Esophagus (tissue), 2 donors: ENCODE results near the gene PLCXD3. TPM values are rescaled to one million over a fixed set of nuclear protein-coding genes. Genes with fewer than 3 reads are reported as not detected.

Experiments used
- H3K27ac ChIP-seq, 2 donors: one replicate each; pipeline ENCODE4 v1.5.1; 2013; ENCODE audit warnings: low read depth in 2 of 2, mild to moderate bottlenecking in 2 of 2, inconsistent platforms in 1 of 2, low read length in 1 of 2, moderate library complexity in 1 of 2
- H3K27me3 ChIP-seq, 2 donors: one replicate each; pipeline ENCODE4 v1.6.1; 2013; ENCODE audit warnings: low read length in 2 of 2, control low read depth in 1 of 2, mild to moderate bottlenecking in 1 of 2; ENCODE audit not compliant: insufficient read depth in 2 of 2, control insufficient read depth in 1 of 2
- H3K36me3 ChIP-seq, 2 donors: one replicate each; pipeline ENCODE4 v1.6.1; 2013; ENCODE audit warnings: low read length in 1 of 2; ENCODE audit not compliant: control insufficient read depth in 2 of 2, insufficient read depth in 2 of 2
- H3K4me1 ChIP-seq, 2 donors: one replicate each; pipeline ENCODE4 v1.6.1; 2013; ENCODE audit warnings: low read length in 1 of 2; ENCODE audit not compliant: control insufficient read depth in 2 of 2, insufficient read depth in 2 of 2
- H3K4me3 ChIP-seq, 2 donors: one replicate each; pipeline ENCODE4 v1.5.1; 2013; ENCODE audit warnings: low read length in 2 of 2, mild to moderate bottlenecking in 2 of 2, low read depth in 1 of 2, moderate library complexity in 1 of 2
- H3K9me3 ChIP-seq, 2 donors: one replicate each; pipeline ENCODE4 v1.6.1; 2013; ENCODE audit warnings: mild to moderate bottlenecking in 2 of 2, low read depth in 1 of 2, low read length in 1 of 2, moderate library complexity in 1 of 2; ENCODE audit not compliant: control insufficient read depth in 2 of 2, insufficient read depth in 1 of 2
- WGBS, 2 donors: extraction: QIAGEN DNeasy Blood & Tissue Kit; methylation state at CpG; one replicate each; pipeline ENCODE4 v1.1.7; 2013; 5-methylcytosine and 5-hydroxymethylcytosine counted together
- polyA plus RNA-seq, 2 donors: library from polyadenylated mRNA; stranded (reverse); fragments of 200-250 nt; gene quantifications; one replicate each; pipeline ENCODE4 v1.2.3, GENCODE V29; 2013
- donor health status: healthy with polysubstance abuse.
- donor health status: Bipolar disorder and iron deficiency.

PLCXD3 gene
- polyA plus RNA-seq, 2 donors: 0.10 to 0.19 TPM

DNA sequence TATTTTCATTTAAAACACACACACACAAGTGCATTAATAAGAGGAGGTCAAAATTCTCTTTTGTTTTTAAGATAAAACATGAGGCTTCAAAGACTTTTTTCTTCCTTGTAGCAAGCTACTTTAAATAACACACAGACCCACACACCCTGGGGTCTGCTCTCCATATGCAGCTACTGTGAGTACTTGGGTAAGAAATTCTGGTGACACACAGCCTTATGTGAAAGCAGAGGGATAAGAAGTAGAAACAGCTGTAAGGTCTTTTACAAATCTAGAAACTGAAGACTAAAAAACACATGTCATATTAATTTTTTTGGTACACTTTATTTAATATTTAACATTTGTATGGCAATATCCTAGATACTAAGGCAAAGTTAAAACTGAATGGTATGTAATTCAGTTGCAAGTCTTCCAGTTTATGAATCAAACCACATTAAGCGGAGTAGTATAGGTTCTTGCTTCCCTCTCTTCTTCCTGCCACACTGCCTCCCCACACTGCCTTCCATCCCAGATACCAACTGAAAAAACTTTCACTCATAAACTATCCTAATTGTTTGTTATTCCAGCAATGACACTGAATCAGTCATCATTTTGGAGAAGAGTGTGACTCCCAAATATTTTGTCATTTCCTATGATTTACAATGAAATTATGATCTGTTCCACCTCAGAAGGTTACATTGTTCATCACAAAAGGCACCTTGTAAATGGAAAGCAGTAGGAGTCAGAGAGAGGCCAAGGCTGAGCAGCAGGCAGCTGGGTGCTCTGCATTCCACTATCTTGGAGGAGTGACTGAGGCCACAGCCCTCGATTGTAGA is 92.0 kb downstream of the PLCXD3 start:
- Histone ChIP-seq H3K27me3 (no peaks in the 10 kb centered on the region), H3K27ac (no peak overlapping the region), H3K4me1 (no peaks in the 10 kb centered on the region), H3K9me3 (no peaks in the 10 kb centered on the region), H3K4me3 (no peak overlapping the region), H3K36me3 (no peaks in the 10 kb centered on the region)
- WGBS, 2 donors: 52 to 62% methylated on average over 2 of the region's 2 CpGs

DNA sequence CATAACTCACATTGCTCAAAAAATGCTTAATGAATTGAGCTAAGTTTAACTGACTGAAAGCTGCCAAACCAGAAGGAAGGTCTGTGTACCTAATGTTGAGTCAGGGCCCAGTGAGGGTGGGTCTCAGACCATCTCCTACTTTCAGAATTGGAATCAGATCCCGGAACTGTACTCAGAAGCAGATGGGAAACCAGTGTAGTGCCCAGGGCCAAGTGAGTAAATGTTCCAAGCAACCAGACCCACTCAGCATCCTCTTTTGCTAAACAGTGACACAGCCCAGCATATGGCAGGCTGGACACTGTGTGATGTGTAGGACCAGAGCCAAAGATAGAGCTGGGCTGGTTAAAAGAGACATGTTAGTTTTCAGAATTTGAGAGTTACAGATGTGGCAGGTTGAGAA is 94.1 kb downstream of the PLCXD3 start:
- no peaks in the 10 kb centered on the region for H3K9me3 ChIP-seq
- WGBS, 2 donors: 83 to 96% methylated on average over 1 of the region's 1 CpG
- H3K27me3 ChIP-seq: no peaks in the 10 kb centered on the region
- H3K36me3 ChIP-seq: no peaks in the 10 kb centered on the region
- no peak overlapping the region for H3K4me3 ChIP-seq
- no peak overlapping the region for H3K27ac ChIP-seq
- no peaks in the 10 kb centered on the region for H3K4me1 ChIP-seq

DNA sequence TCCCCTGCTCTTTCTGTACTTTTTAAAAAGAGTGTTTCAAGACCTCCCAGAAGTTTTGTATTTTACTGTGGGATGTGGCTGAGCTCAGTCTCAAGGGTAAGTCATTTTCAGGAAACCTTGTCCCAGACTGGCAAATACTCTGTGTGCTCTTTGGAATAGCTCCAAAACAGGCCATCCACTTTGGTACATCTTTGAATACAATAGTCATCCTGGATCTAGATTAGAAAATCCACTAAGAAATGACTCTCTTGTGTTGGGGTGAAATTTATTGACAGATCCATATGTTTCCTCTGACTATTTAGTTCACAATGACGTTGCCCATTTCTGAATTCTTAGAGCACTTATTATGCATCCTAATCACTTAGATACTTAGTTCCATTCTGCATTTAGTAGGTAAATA is 95.2 kb downstream of the PLCXD3 start:
- no peaks in the 10 kb centered on the region for H3K36me3 ChIP-seq
- H3K4me3 ChIP-seq: no peak overlapping the region
- no peaks in the 10 kb centered on the region for H3K27me3 ChIP-seq
- H3K9me3 ChIP-seq: no peaks in the 10 kb centered on the region
- WGBS, 2 donors: 42 to 71% methylated on average over 1 of the region's 1 CpG
- H3K27ac ChIP-seq: no peak overlapping the region
- H3K4me1 ChIP-seq: no peaks in the 10 kb centered on the region

DNA sequence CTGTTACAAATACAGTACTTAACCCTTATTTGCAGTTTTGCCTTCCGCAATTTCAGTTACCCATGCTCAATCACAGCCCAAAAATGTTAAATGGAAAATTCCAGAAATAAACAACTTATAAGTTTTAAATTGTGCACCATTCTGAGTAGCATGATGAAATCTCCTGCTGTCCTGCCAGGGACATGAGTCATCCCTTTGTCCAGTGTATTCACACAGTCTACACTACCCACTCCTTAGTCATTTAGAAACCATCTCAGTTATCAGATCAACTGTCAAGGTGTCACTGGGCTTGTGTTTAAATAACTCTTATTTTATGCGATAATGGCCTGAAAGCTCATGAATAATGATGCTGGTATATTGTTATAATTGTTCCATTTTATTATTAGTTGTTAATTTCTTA is 95.8 kb downstream of the PLCXD3 start:
- Histone ChIP-seq H3K27me3 (no peaks in the 10 kb centered on the region), H3K4me1 (no peaks in the 10 kb centered on the region), H3K27ac (no peak overlapping the region), H3K36me3 (no peaks in the 10 kb centered on the region), H3K4me3 (no peak overlapping the region), H3K9me3 (no peaks in the 10 kb centered on the region)
- 80 to 84% methylated on average over 2 of the region's 2 CpGs for WGBS, 2 donors

DNA sequence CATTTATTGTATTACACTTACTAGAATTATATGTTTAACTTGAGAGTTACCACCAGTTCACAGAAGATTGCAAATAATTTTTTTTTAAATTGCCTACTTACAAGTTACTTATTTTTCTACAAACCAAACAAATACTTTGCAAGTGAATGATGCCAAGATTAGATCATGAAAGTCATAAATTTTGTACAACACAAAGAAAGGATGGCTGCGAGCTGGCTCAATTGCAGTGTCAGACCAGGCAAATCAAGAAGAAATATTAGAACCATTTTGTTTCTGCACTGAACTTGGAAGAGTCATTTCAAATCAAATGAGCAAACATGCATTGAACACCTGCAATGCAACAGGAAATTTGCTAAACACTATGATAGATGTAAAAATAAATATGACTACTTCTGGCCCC is 97.3 kb downstream of the PLCXD3 start:
- Histone ChIP-seq H3K27me3 (no peaks in the 10 kb centered on the region), H3K27ac (no peak overlapping the region), H3K4me1 (no peaks in the 10 kb centered on the region), H3K9me3 (no peaks in the 10 kb centered on the region), H3K4me3 (no peak overlapping the region), H3K36me3 (no peaks in the 10 kb centered on the region)
- 59 to 60% methylated on average over 1 of the region's 1 CpG for WGBS, 2 donors

DNA sequence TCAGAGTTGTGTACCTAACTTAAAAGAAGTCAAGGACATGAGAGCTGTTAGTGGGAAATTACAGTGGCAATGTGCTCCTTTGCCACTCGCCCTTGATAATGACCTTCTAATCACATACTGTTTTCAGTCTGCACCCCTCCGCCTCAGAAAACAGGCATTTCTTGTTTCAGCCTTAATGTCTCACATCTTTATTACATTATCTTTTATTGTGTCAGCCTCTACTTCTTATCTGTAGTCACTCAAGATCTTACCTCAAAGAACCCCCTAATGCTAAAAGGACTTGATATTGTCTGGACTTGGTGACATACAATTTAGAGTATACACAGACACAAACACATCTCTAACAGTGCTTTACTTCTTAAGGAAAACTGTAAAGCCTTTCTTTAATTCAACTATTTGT is 97.9 kb downstream of the PLCXD3 start:
- Histone ChIP-seq H3K27ac (no peak overlapping the region), H3K36me3 (no peaks in the 10 kb centered on the region), H3K4me3 (no peak overlapping the region)

DNA sequence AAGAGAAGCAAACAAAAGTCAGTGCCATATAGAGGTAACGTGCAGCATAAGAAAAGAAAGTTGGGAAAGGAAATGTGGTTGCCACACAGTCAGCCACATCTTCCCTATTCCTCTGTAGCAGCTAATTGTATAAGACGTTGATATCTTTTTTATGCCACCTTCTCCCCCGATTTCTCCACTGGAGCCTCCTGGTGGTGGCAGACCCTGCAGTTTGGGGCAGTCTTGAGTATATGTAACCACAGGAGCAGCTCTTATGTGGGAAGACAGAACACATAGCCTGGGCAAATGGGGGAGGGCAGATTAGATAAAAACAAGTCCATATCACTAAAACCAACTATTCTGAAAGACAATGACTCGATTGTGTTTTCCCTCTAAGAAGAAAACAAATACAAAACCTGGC is 99.7 kb downstream of the PLCXD3 start:
- Histone ChIP-seq H3K9me3 (no peaks in the 10 kb centered on the region), H3K4me1 (no peaks in the 10 kb centered on the region), H3K4me3 (no peak overlapping the region), H3K36me3 (no peaks in the 10 kb centered on the region), H3K27me3 (no peaks in the 10 kb centered on the region), H3K27ac (no peak overlapping the region)
- 54 to 56% methylated on average over 4 of the region's 4 CpGs for WGBS, 2 donors

More for the DNA sequence above, 97.9 kb downstream of the PLCXD3 start:
- no peaks in the 10 kb centered on the region for H3K27me3 ChIP-seq
- H3K9me3 ChIP-seq: no peaks in the 10 kb centered on the region
- WGBS, 2 donors: 47 to 66% methylated on average over 2 of the region's 2 CpGs
- H3K4me1 ChIP-seq: no peaks in the 10 kb centered on the region

DNA sequence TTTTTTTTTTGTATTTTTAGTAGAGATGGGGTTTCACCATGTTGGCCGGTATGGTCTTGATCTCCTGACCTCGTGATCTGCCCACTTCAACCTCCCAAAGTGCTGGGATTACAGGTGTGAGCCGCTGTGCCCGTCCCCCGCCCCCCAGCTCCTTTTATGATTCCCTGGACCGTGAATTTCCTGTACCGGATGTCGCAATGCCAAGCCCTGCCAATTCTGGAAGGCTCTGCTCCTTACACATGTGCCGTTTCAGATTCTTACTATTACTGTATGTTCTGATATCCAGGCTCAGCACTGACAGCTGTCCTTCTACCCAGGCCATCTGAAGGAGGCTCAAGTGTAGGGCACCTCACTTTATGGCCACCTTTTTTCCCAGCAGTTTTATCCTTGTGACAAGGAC is 100.1 kb downstream of the PLCXD3 start:
- Histone ChIP-seq H3K27ac (no peak overlapping the region), H3K9me3 (no peaks in the 10 kb centered on the region), H3K36me3 (no peaks in the 10 kb centered on the region), H3K4me3 (no peak overlapping the region), H3K4me1 (no peaks in the 10 kb centered on the region), H3K27me3 (no peaks in the 10 kb centered on the region)
- WGBS, 2 donors: 70 to 80% methylated on average over 9 of the region's 9 CpGs

DNA sequence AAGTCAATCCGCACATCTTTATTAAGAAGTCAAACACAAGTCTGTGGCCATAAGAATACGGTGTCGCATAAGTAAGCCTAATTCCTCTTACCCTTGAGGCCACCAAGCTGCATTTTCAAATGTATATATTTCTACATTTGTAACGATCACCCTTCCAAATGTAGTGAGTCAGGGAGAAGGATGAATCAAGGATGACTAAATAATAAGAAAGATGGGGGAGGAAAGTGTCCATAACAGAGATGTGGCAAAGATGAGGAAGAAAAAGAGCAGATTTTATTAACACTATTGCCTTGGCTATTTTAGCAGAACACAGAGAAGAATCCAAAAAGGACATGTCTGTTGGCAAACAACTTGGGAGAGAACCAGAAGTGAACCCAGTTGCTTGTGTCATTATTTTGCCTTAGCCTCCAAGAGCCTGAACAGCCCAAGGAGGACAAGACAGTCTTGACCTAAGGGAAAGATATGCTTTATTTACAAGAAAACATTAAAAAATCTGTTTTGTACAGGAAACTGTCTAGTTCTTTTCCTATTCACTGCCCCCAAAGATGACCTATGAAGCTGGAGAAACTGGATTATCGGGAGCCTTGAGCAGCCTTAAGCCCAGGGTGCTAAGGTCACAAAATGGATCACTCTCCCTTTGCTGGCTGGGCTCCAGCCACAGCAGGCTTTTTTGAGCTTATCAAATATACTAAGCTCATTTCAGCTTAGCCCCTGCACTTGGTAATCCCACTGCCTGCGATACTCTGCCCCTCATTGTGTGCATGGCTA is 101.5 kb downstream of the PLCXD3 start:
- H3K9me3 ChIP-seq: no peaks in the 10 kb centered on the region
- H3K27me3 ChIP-seq: no peaks in the 10 kb centered on the region
- 69 to 79% methylated on average over 6 of the region's 6 CpGs for WGBS, 2 donors
- H3K4me3 ChIP-seq: no peak overlapping the region
- no peak overlapping the region for H3K27ac ChIP-seq
- no peaks in the 10 kb centered on the region for H3K36me3 ChIP-seq
- no peaks in the 10 kb centered on the region for H3K4me1 ChIP-seq
